GM23338 (cell line): Measurements from ENCODE around the gene ERMARD. TPM values are rescaled to one million over a fixed set of nuclear protein-coding genes. Genes with fewer than 3 reads are reported as not detected.

Source experiments
- ATAC-seq: fragments of 200-7000 bp; cut with Tn5 transposase; 3 replicates; pipeline ENCODE4 v1.9.1; 2020
- DNase-seq: peaks from one replicate; pipeline ENCODE4 v3.0.0-alpha.2; 2015; ENCODE audit warnings: low spot score
- H2AFZ ChIP-seq: fragments of 200-600 bp; sonication (generic); 2 replicates; pipeline ENCODE4 v1.8.0; 2016; ENCODE audit warnings: antibody characterized with exemption, mild to moderate bottlenecking, moderate library complexity
- H3F3A ChIP-seq: fragments of 200-600 bp; sonication (generic); replicated peaks from 2 replicates; pipeline ENCODE4 v1.8.0; 2017; ENCODE audit warnings: antibody characterized with exemption, mixed run types, low read depth
- H3K27ac ChIP-seq: fragments of 200-600 bp; sonication (generic); 2 replicates; pipeline ENCODE4 v1.6.1; 2016; ENCODE audit warnings: low read depth
- H3K27me3 ChIP-seq: fragments of 200-600 bp; sonication (generic); 2 replicates; pipeline ENCODE4 v1.8.0; 2016; ENCODE audit warnings: mild to moderate bottlenecking, mixed run types, moderate library complexity; ENCODE audit not compliant: insufficient read depth
- H3K36me3 ChIP-seq: fragments of 200-600 bp; sonication (generic); 2 replicates; pipeline ENCODE4 v1.8.0; 2016; ENCODE audit warnings: mild to moderate bottlenecking; ENCODE audit not compliant: insufficient read depth
- H3K4me1 ChIP-seq: fragments of 200-600 bp; sonication (generic); 2 replicates; pipeline ENCODE4 v1.8.0; 2016; ENCODE audit warnings: mild to moderate bottlenecking, moderate library complexity; ENCODE audit not compliant: insufficient read depth
- H3K4me2 ChIP-seq: fragments of 200-600 bp; sonication (generic); 2 replicates; pipeline ENCODE4 v1.7.1; 2017; ENCODE audit warnings: mixed run types
- H3K4me3 ChIP-seq: fragments of 200-600 bp; sonication (generic); 2 replicates; pipeline ENCODE4 v1.6.1; 2016; ENCODE audit warnings: mixed run types
- H3K79me2 ChIP-seq: fragments of 200-600 bp; sonication (generic); replicated peaks from 2 replicates; pipeline ENCODE4 v1.8.0; 2017; ENCODE audit warnings: mild to moderate bottlenecking; ENCODE audit not compliant: insufficient read depth
- H3K9me2 ChIP-seq: fragments of 200-600 bp; sonication (generic); 2 replicates; pipeline ENCODE4 v1.8.0; 2017; ENCODE audit not compliant: insufficient read depth
- H4K20me1 ChIP-seq: fragments of 200-600 bp; sonication (generic); replicated peaks from 2 replicates; pipeline ENCODE4 v1.8.0; 2017; ENCODE audit warnings: mild to moderate bottlenecking; ENCODE audit not compliant: insufficient read depth
- H3K27ac Mint-ChIP-seq: 2 replicates; pipeline ENCODE4 v1.8.0; 2020; ENCODE audit warnings: inconsistent platforms, mild to moderate bottlenecking, moderate library complexity, mixed read lengths
- H3K27me3 Mint-ChIP-seq: 3 replicates; pipeline ENCODE4 v1.8.0; 2022; ENCODE audit warnings: low read depth, mild to moderate bottlenecking, moderate library complexity, mixed read lengths, inconsistent platforms; ENCODE audit not compliant: insufficient read depth, poor library complexity
- H3K36me3 Mint-ChIP-seq: 3 replicates; pipeline ENCODE4 v1.8.0; 2021; ENCODE audit warnings: low read depth, mild to moderate bottlenecking, inconsistent platforms, moderate library complexity, mixed read lengths
- H3K4me1 Mint-ChIP-seq: 3 replicates; pipeline ENCODE4 v1.8.0; 2020; ENCODE audit warnings: mild to moderate bottlenecking, inconsistent platforms, mixed read lengths
- H3K4me3 Mint-ChIP-seq: 3 replicates; pipeline ENCODE4 v1.8.0; 2021; ENCODE audit warnings: moderate library complexity, mild to moderate bottlenecking, inconsistent platforms, mixed read lengths
- H3K9me3 Mint-ChIP-seq: 3 replicates; pipeline ENCODE4 v1.8.0; 2020; ENCODE audit warnings: moderate library complexity, mild to moderate bottlenecking, inconsistent platforms, mixed read lengths
- CREB1 ChIP-seq: fragments of 250-450 bp; sonication (Bioruptor Pico); IDR thresholded peaks from 2 replicates; pipeline ENCODE4 v1.5.0; 2020; ENCODE audit warnings: low read depth, mild to moderate bottlenecking, moderate library complexity
- EZH2 ChIP-seq: fragments of 200-600 bp; sonication (generic); IDR thresholded peaks from one replicate; pipeline ENCODE4 v1.8.0; 2017; ENCODE audit warnings: antibody characterized with exemption, mild to moderate bottlenecking, low read depth; ENCODE audit not compliant: unreplicated experiment
- EZH2phosphoT487 ChIP-seq: fragments of 200-600 bp; sonication (generic); IDR thresholded peaks from one replicate; pipeline ENCODE4 v1.8.1; 2018; ENCODE audit warnings: antibody characterized with exemption; ENCODE audit not compliant: unreplicated experiment
- JUNB ChIP-seq: IDR thresholded peaks from one replicate; pipeline ENCODE4 v1.6.1; 2016; ENCODE audit warnings: antibody characterized with exemption; ENCODE audit not compliant: unreplicated experiment
- NANOG ChIP-seq: IDR thresholded peaks from 2 replicates; pipeline ENCODE4 v1.6.1; 2016; ENCODE audit warnings: antibody characterized with exemption, borderline replicate concordance
- POLR2AphosphoS5 ChIP-seq: IDR thresholded peaks from 2 replicates; pipeline ENCODE4 v1.6.1; 2016; ENCODE audit warnings: antibody characterized with exemption, low read depth
- REST ChIP-seq: IDR thresholded peaks from one replicate; pipeline ENCODE4 v1.6.1; 2018; ENCODE audit warnings: antibody characterized with exemption; ENCODE audit not compliant: unreplicated experiment
- STAT1 ChIP-seq: IDR thresholded peaks from one replicate; pipeline ENCODE4 v1.6.1; 2016; ENCODE audit warnings: antibody characterized with exemption; ENCODE audit not compliant: unreplicated experiment
- ZNF114 ChIP-seq: fragments of 250-450 bp; sonication (Bioruptor Pico); IDR thresholded peaks from 2 replicates; pipeline ENCODE4 v1.5.0; 2020; ENCODE audit warnings: mild to moderate bottlenecking, moderate library complexity
- ZNF331 ChIP-seq: fragments of 250-450 bp; sonication (Bioruptor Pico); IDR thresholded peaks from 2 replicates; pipeline ENCODE4 v1.5.0; 2020; ENCODE audit warnings: low read depth, mild to moderate bottlenecking, moderate library complexity
- ZNF462 ChIP-seq: fragments of 250-450 bp; sonication (Bioruptor Pico); IDR thresholded peaks from 2 replicates; pipeline ENCODE4 v1.5.0; 2020; ENCODE audit warnings: mild to moderate bottlenecking, moderate library complexity
- polyA plus RNA-seq: library from polyadenylated mRNA; unstranded; fragments of >200 nt; fragmentation: Nextera tagmentation; extraction: Ambion mirVana; gene quantifications from 2 replicates; pipeline ENCODE4 v1.2.1, GENCODE V29; 2016
- total RNA-seq: library from RNA; depleted of rRNA; stranded (reverse); fragments of >200 nt; shearing (Covaris generic); gene quantifications from 2 replicates; pipeline ENCODE4 v1.2.3, GENCODE V29; 2014
- TF ChIP-seq, protein P1 (sequence below): IDR thresholded peaks from 2 replicates; pipeline ENCODE4 v1.6.1; 2016; ENCODE audit warnings: antibody characterized with exemption
- TF ChIP-seq, protein P2 (sequence below), 2 experiments: fragments of 200-600 bp in 1 of 2; sonication (generic) in 1 of 2; conservative IDR thresholded peaks; 2 replicates each; pipeline versions ENCODE4 v1.5.1 to v1.6.1; 2016 to 2017; ENCODE audit warnings: antibody characterized with exemption in 2 of 2, low read depth in 2 of 2, mild to moderate bottlenecking in 2 of 2, moderate library complexity in 1 of 2

The ERMARD gene
- total and polyA plus RNA-seq, 2 experiments from 2014 or later: 7.6 to 8.6 TPM

DNA sequence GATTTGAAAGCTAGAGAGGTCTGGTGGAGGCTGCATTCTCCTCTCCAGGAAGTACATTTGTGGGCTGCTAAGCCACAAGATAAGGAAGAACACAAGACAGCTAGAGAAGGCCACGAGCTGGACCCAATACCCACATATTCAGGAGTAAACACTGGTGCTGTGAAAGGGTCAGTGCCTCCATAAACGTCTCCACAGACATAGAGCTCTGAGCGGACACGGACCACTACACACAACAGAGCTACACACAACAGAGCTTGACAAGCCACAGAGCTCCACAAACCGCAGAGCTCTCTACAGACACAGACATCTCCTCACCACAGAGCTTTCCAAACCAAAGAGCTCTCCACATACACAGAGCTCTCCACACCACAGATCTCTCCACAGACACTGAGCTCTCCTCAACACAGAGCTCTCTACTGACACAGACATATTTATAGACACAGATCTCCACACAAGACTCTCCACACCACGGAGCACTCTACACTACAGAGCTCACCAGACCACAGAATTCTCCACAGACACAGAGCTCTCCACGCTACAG, 51.9 kb downstream of the ERMARD start:
- H3K9me2 ChIP-seq: no peaks in the 10 kb centered on the region
- Mint-ChIP-seq H3K4me3 (no peak overlapping the region), H3K9me3 (no peaks in the 10 kb centered on the region; the same call in 1 of the 3 replicates), H3K27ac (no peak overlapping the region), H3K4me1 (peaks cover 8% of the 10 kb centered on the region), H3K27me3 (peaks cover 22% of the 10 kb centered on the region), H3K36me3 (no peaks in the 10 kb centered on the region; the same call in 2 of the 3 replicates)
- H3K4me3 ChIP-seq: no peak overlapping the region
- TF ChIP-seq, protein P1, sequence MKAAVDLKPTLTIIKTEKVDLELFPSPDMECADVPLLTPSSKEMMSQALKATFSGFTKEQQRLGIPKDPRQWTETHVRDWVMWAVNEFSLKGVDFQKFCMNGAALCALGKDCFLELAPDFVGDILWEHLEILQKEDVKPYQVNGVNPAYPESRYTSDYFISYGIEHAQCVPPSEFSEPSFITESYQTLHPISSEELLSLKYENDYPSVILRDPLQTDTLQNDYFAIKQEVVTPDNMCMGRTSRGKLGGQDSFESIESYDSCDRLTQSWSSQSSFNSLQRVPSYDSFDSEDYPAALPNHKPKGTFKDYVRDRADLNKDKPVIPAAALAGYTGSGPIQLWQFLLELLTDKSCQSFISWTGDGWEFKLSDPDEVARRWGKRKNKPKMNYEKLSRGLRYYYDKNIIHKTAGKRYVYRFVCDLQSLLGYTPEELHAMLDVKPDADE: no peak
- TF ChIP-seq CREB1 (CRISPR knock-in tag) (no peak), EZH2 (no peak), POLR2AphosphoS5 (no peak), REST (no peak), STAT1 (no peak), JUNB (no peak), EZH2phosphoT487 (no peak), ZNF462 (CRISPR knock-in tag) (no peak), NANOG (no peak), ZNF331 (CRISPR knock-in tag) (no peak), ZNF114 (CRISPR knock-in tag) (no peak)
- TF ChIP-seq, protein P2, sequence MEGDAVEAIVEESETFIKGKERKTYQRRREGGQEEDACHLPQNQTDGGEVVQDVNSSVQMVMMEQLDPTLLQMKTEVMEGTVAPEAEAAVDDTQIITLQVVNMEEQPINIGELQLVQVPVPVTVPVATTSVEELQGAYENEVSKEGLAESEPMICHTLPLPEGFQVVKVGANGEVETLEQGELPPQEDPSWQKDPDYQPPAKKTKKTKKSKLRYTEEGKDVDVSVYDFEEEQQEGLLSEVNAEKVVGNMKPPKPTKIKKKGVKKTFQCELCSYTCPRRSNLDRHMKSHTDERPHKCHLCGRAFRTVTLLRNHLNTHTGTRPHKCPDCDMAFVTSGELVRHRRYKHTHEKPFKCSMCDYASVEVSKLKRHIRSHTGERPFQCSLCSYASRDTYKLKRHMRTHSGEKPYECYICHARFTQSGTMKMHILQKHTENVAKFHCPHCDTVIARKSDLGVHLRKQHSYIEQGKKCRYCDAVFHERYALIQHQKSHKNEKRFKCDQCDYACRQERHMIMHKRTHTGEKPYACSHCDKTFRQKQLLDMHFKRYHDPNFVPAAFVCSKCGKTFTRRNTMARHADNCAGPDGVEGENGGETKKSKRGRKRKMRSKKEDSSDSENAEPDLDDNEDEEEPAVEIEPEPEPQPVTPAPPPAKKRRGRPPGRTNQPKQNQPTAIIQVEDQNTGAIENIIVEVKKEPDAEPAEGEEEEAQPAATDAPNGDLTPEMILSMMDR (conservative IDR thresholded peaks at IDR 0.05; ENCODE audit: low read depth in 2 of 2): no peak
- no peaks in the 10 kb centered on the region for H3K36me3 ChIP-seq
- no peaks in the 10 kb centered on the region for H3K79me2 ChIP-seq
- no peak for DNase-seq
- no peaks in the 10 kb centered on the region for H3K4me1 ChIP-seq
- no peaks in the 10 kb centered on the region for H3K27me3 ChIP-seq
- H3K27ac ChIP-seq: no peak overlapping the region
- no peak for ATAC-seq
- no peaks in the 10 kb centered on the region for H4K20me1 ChIP-seq
- H3K4me2 ChIP-seq: no peak overlapping the region
- no peak overlapping the region for H2AFZ ChIP-seq
- H3F3A ChIP-seq: no peaks in the 10 kb centered on the region
